Caki2 (cell line): Measurements from ENCODE around the gene CALML4. TPM values are rescaled to one million over a fixed set of nuclear protein-coding genes. Genes with fewer than 3 reads are reported as not detected.
"Not testable (repeated sequence)": the region's sequence is repeated elsewhere in the genome, so short reads cannot be mapped to it uniquely, and the experiment has no call there.

Source experiments
- DNase-seq: peaks from one replicate; pipeline ENCODE4 v3.0.0-alpha.2; 2015; ENCODE audit warnings: low read depth
- in situ Hi-C: cut with HindIII; loops from 2 replicates; pipeline ENCODE4 v1.10.0; 2016; ENCODE audit warnings: low sequenced_read_pairs, low pct_unique_long_range_greater_than_20kb, mixed read lengths
- total RNA-seq: library from RNA; depleted of rRNA; stranded (reverse); fragments of >200 nt; shearing (Covaris generic); gene quantifications from 2 replicates; pipeline ENCODE4 v1.2.3, GENCODE V29; 2014; ENCODE audit warnings: low replicate concordance

CALML4 gene
- total RNA-seq, 1 experiment from 2014 or later: 0.27 TPM

- in situ Hi-C loops: no loop called here
Observed at GRCh38 chr15:68228143-68228970, 23.2 kb upstream of the CALML4 start.

GRCh38 chr15:68227643-68228142 lies 22.6 kb upstream of the CALML4 start:
- DNase-seq: no peak
- in situ Hi-C loops: no loop called here

More at GRCh38 chr15:68228143-68228970, 23.2 kb upstream of the CALML4 start:
- peak; percentile 13 for DNase-seq

GRCh38 chr15:68225442-68225841 lies 20.3 kb upstream of the CALML4 start:
- DNase-seq, in situ Hi-C loops: not testable (repeated sequence)

GRCh38 chr15:68224546-68225250 lies 19.6 kb upstream of the CALML4 start:
- DNase-seq: no peak
- in situ Hi-C loops: no loop called here

- in situ Hi-C loops: no loop called here
- no peak for DNase-seq
Observed at GRCh38 chr15:68224108-68224507, 19.0 kb upstream of the CALML4 start.

- in situ Hi-C loops: no loop called here
Observed at GRCh38 chr15:68223171-68223570, 18.0 kb upstream of the CALML4 start.

GRCh38 chr15:68222432-68222743 lies 17.3 kb upstream of the CALML4 start:
- DNase-seq, in situ Hi-C loops: not testable (repeated sequence)

More at GRCh38 chr15:68223171-68223570, 18.0 kb upstream of the CALML4 start:
- DNase-seq: no peak

GRCh38 chr15:68221530-68222431 lies 16.6 kb upstream of the CALML4 start:
- in situ Hi-C loops, DNase-seq: not testable (repeated sequence)

GRCh38 chr15:68220967-68221366 lies 15.8 kb upstream of the CALML4 start:
- no peak for DNase-seq
- in situ Hi-C loops: no loop called here

GRCh38 chr15:68220489-68220888 lies 15.4 kb upstream of the CALML4 start:
- in situ Hi-C loops: no loop called here
- no peak for DNase-seq

- DNase-seq: no peak
- in situ Hi-C loops: no loop called here
Observed at GRCh38 chr15:68218847-68219798, 14.0 kb upstream of the CALML4 start.

- no peak for DNase-seq
- in situ Hi-C loops: no loop called here
Observed at GRCh38 chr15:68218331-68218730, 13.2 kb upstream of the CALML4 start.

- DNase-seq: no peak
- in situ Hi-C loops: no loop called here
Observed at GRCh38 chr15:68217341-68217740, 12.2 kb upstream of the CALML4 start.

- in situ Hi-C loops: no loop called here
Observed at GRCh38 chr15:68214838-68215254, 9.7 kb upstream of the CALML4 start.

GRCh38 chr15:68213991-68214837 lies 9.1 kb upstream of the CALML4 start:
- in situ Hi-C loops: no loop called here

More at GRCh38 chr15:68214838-68215254, 9.7 kb upstream of the CALML4 start:
- no peak for DNase-seq

GRCh38 chr15:68213491-68213845 lies 8.3 kb upstream of the CALML4 start:
- DNase-seq, in situ Hi-C loops: not testable (repeated sequence)

More at GRCh38 chr15:68213991-68214837, 9.1 kb upstream of the CALML4 start:
- DNase-seq: no peak
